ENCODE results near the gene RASA1.
"Not testable (repeated sequence)": the region's sequence is repeated elsewhere in the genome, so short reads cannot be mapped to it uniquely, and the experiment has no call there.

Gene RASA1

DNA sequence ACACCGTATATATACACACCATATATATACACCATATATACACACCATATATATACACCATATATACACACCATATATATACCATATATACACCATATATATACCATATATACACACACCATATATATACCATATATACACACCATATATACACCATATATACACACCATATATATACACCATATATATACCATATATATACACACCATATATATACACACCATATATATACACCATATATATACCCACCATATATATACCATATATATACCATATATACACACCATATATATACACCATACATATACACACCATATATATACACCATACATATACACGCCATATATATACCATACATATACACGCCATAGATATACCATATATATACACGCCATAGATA lies 19.6 kb downstream of the RASA1 start:
- not testable (repeated sequence) for DNase-seq

DNA sequence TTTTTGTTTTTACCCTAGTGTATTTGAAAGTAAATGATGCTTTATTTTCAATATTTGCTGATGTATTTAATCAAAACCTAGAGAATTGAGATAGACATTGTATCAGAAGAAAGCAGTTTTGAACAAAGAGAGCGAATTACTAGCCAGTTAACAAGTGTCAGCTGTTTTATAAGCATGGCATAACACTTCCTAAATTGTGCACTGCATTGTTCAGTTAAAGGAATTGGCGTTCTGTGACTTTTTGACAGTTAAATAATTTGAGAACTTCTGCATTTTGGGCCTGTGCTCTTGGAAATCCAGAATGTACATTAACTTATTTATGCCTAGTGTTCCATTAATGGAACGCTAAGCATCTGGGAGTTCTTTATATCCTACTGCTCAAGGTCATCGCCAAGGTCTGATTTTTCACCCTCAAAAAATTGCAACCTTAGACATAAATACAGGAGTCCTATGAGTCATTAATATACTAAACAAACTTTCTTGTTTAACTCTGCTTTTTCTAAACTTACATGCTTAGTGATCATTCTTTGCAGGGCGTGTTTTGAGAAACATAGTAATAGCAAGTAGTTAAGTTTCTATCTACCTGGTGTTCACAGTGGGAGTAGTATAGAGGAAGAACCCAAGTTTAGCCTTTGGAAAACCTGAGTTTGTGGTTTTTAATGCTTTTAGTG lies 31.1 kb downstream of the RASA1 start:
- no peak for DNase-seq

DNA sequence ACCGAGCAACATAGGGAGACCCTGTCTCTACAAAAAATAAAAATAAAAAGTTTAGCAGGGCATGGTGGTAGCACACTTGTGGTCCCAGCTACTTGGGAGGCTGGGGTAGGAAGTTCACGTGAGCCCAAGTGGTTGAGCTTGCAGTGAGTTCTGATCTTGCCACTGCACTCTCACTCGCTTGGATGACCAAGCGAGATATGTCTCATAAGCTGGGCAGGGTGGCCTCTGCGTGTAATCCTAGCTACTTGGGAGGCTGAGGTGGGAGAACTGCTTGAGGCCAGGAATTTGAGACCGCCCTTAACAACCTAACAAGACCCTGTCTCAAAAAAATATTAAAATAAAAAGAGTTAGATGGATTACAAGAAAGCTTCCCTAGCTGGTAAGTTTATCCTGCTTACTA lies 32.5 kb downstream of the RASA1 start:
- DNase-seq: no peak

DNA sequence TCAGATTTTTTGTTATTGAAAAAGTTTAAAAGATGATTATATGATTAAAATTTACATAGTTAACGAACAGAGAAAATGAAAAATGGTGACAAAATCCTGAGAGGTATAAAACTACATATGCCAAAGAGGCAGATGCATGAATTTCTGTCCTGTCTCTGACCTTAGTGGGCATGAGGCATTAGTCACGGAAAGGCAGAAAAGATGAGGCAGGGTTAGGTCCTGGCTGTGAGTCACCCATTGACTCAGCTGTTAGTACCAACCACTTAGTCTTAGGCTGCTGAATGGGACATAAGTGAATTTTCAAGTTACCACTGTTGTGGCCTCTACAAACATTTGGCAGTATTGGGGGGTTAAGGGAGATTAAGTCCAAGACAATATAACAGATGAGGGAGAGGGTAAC lies 33.1 kb downstream of the RASA1 start:
- peak; percentile 12 for DNase-seq

DNA sequence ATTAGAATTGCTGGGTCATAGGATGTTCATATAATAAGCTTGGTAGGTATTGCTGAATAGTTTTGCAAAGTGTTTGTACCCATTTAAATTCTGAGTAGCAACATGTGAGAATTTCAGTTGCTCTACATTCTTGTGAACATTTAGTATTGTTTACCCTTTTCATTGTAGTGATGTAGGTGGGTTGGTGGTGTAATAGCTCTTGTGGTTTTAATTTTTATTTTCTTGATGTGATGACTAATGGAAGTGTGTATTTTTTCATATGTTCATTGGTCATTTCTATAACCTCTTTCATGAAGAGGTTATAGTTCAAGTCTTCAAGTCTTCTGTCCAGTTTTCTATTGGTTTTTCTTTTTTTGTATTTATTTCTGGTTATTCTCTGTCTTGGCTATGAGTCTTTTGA lies 34.4 kb downstream of the RASA1 start:
- no peak for DNase-seq

DNA sequence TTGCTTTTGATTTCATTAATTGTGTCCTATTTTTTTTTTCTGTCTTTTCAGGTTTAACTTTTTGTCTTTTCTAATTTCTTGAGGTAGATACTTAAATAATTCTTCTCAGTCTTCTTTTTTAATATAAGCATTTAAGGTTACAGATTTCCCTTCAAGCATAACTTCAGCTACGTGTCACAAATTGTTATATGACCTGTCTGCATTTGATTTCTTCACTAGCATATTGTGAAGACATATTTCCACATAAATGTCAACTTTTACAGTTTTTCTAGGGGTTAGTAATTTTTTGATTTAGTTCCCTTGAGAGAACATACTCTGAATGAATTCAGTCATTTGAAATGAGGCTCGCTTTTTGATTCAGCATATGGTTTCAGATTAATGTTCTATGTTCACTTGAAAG lies 35.6 kb downstream of the RASA1 start:
- no peak for DNase-seq

DNA sequence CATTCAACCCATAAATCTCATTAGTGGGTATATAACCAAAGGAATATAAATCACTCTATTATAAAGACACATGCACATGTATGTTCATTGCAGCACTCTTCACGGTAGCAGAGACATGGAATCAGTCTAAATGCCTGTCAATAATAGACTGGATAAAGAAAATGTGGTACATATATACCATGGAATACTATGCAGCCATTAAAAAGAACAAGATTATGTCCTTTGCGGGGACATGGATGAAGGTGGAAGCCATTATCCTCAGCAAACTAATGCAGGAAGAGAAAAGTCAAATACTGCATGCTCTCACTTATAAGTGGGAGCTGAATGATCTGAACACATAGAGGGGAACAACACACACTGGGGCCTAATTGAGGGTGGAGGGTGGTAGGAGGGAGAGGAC lies 38.4 kb downstream of the RASA1 start:
- DNase-seq: not testable (repeated sequence)

DNA sequence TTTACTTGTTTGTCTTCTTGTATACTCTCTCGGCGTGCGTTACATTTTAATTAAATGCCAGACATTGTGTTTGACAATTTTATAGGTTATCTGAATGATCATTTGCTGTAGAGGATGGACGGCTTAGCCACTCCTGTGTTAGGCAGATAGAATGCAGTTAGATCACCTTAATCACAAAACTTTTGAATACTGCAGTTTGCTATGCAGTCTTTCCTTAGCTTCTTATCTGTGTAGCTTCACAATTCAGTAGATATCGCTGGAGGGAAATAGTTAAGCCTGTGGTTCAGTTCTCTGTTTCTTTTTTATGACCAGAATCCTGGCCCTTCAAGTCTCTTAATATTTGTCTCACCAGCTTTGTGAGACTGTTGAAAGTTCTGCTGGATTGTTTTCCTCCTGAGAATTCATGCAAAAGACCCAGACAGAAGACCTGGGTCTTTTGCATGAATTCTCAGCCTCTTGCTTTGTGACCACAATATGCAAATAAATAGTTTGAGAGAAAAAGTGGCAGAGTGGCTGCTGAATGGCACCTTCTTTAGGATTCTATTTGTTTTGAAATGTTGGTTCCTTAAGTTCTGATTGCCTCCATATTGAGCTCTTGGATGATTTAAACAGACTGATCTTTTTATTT lies 40.2 kb downstream of the RASA1 start:
- no peak for DNase-seq

DNA sequence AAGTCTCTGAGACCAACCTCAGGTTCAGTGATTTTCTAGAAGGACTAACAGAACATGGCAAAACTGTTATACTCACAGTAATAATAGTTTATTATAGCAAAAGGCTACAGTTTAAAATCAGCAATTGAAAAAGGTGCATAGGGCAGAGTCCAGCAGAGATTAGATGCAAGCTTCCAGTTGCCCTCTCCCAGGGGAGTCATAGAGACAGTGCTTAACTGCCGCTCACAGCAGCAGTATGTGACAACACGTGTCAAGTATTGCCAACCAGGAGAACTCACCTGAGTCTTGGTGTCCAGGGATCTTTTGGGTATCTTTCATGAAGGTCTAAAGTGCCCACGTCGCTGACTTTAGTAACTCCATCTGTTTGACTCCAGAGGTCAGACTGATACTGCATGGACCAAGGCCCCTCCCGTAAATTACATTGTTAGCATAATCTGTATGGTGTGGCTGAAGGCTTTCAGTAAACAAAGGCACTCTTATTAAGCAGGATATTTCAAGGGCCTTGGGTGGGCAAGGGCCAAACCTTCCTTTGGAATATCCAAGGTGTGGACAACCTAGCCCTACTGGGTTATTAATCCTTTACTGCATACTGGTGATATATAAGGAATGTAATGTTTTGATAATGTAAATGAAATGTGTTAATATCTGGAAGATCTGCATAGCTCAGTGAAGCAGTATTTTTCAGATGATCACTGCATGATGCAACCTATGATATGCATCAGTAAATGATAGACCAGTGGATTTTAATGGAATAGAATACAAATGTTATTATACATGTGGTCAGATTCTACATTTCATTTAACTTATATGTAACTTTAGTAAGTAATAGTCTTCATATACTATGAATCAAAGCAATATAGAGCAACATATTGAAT lies 44.0 kb downstream of the RASA1 start:
- no peak for DNase-seq

DNA sequence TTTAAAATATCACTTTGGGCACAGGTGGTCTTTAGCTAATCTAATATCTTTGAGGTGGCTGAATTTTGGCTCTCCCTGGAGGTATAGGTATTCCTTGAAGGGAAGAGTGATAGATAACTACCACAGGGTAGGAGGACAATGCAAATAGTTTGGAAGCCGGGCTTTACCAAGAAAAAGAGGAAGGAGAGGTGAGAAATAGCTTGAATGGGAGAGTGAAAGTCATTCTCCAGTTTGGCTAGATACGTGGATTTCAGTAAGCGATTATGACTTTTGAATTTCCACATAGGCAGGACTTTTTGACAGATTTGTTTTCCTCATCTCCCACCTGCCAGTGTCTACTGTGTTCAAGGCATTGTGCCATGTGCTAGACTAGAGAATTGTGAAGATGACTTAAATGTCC lies 45.5 kb downstream of the RASA1 start:
- DNase-seq: no peak

DNA sequence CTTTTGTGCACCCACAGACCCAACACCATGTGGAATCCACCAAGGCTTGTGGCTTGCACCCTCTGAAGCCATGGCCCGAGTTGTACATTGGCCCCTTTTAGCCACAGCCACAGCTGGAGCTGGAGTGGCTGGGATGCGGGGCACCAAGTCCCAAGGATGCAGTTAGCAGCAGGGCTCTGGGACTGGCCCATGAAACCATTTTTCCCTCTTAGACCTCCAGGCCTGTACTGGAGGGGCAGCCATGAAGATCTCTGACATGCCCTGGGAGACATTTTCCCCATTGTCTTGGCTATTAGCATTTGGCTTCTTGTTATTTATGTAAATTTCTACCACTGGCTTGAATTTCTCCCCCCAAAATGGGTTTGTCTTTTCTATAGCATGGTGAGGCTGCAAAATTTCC lies 51.8 kb downstream of the RASA1 start:
- no peak for DNase-seq

DNA sequence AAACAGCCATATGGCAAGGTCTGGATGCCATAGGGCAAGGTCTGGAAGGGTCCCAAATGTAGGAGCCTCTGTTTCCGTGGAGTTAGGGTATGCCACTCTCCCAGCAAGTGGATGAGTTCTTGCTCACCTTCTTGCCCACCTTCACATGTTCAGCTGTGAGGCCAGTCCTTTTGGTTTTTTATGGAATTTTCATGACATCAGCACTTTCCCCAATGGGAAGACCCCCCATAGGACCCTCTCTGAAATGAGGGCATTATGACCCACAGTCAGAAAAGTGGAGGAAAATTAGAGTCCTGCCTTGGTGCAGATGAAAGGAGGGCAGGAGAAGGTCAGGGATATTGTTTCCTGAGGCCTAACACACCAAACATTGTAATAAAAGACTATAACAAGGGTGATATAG lies 53.9 kb downstream of the RASA1 start:
- DNase-seq: no peak

DNA sequence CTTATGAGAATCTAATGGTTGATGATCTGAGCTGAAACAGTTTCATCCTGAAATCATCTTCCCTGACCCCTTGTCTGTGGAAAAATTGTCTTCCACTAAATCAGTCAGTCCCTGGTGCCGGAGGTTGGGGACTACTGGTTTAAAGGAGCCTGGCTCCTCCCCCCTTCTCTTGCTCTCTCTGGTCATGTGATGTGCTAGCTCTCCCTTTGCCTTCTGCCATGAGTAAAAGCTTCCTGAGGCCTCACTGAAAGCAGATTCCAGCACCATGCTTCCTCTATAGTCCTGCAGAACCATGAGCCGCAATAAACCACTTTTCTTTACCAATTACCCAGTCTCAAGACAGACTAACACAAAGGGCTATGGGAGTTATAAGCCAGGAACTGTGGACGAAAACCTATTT lies 54.7 kb downstream of the RASA1 start:
- no peak for DNase-seq

DNA sequence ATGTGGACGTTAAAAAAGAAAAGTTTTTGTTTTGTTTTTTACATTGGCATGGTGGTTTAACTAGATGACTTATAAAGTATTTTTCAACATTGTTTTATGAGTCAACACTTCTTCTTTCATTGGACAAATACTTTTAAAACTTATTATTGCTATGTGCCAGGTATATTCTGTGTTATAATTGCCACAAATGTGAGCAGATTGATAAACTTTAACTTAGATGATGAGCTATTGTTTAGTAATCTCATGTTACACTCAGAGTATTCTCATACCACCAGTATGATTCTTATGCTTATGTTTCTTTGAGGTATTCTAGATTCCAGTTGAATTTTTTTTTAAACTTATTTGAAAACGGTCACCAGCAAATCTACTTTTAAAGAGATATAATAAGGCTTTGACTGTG lies 60.3 kb downstream of the RASA1 start:
- no peak for DNase-seq

DNA sequence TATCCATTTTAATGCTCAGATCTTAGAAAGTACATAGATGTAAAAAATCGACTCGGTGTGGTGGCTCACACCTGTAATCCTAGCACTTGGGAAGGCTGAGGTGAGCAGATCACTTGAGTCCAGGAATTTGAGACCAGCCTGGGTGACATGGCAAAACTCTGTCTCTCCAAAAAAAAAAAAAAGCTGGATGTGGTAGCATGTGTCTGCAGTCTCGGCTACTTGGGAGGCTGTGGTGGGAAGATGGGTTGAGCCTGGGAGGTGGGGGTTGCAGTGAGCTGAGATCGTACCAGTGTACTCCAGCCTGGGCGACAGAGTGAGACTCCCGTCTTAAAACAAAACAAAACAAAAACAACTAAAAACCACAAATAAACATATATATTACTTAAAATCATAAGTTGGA lies 61.4 kb downstream of the RASA1 start:
- no peak for DNase-seq

DNA sequence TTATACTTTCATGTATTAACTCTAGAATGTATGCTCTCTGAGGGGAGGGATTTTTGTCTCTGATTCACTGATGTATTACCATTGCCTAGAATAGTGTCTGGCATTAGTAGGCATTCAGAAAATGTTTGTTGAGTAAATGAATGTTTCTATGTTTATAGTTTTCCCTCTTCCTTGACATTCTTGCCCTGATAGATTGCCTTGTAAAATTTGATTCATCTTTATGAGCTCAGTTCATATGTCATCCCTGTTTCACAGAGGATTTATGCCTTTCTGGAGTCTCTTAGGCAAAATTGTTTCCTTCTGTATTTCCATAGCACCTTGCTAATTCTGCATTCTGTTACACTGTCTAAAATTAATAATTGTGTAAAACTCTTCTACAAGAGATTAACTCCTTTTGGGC lies 72.3 kb downstream of the RASA1 start:
- DNase-seq: no peak

DNA sequence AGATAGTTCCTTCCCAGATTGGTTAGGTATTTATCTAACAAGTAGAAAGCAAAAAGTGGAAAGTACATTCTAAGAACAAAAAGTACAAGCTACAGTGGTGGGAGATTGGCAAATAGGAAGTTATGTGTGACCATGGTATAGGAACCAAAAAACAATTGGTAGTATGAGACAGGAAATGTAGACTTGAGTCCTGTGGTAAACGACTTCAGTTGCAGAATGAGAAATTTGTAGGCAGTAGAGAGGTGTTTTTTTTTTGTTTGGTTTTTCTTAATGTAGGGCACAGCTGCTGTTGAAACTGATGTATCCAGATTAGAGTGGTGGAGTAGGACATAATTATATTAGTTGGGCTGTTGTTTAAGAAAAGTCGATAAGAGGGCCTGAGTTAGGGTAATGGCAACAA lies 73.0 kb downstream of the RASA1 start:
- DNase-seq: no peak

DNA sequence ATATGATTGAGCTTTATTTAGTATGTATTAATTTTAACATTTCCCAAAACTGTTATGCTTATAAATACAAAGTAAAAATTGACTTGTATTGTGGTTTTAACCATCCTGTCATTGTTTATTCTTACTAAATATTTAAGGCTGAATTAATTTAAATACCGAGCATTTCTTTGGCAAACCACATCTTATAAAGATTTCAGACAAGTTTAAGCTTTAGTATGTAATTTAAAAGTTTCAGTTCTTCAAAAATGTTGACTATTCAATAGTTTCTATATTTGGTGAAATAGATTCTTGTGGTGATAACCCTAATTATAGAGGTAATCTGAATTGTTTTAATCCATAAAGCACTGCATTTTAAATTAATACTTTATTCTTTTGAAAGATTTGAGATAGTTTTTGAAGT lies 79.6 kb downstream of the RASA1 start:
- no peak for DNase-seq

DNA sequence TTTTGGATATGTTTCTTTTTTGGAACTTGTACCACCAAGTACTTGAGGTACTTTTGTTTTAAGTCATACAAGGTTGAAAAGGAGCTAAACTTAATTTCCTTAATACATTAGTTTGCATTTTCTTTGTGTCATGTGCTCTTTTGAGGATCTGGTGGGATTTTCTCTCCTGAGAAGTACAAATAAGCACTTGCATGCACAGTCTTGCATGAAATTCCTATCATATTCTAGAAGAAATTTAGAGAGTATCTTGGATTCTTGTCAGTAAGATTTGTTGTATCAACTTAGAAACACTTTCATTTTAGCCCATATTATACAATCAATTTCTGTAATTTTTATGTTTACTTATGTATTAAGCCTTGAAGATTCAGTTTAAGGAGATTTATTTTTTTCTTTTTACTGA lies 80.2 kb downstream of the RASA1 start:
- no peak for DNase-seq

DNA sequence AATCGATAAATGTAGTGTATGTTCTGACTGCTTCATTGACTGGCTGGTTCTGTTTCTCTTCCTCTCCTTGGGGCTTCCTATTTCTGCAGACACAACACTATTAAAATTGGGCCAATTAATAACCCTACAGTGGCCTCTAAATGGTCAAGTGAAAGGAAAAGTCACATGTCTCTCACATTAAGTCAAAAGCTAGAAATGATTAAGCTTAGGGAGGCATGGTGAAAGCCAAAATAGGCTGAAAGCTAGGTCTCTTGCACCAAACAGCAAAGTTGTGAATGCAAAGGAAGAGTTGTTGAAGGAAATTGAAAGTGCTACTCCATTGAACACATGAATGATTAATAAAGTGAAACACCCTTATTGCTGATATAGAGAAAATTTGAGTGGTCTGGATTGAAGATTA lies 86.8 kb downstream of the RASA1 start:
- DNase-seq: no peak

DNA sequence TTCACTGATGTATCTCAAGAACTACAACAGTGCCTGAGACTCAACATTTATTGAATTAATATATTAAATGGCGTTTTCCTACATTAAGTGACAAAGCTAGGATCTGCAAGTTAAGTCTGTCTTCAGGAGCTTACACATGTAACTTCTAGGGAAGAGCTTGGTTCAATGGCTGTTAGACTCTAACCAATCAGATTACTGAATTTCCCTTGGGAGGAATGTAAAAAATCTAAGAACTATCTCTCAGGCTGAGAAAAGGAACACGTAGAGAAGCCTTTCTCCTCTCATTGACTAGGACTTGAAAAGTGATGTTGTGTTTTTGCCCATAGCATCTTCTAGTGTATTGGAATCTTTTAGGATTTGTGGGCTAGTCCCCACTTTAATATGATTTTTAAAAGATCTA lies 91.4 kb downstream of the RASA1 start:
- DNase-seq: no peak

DNA sequence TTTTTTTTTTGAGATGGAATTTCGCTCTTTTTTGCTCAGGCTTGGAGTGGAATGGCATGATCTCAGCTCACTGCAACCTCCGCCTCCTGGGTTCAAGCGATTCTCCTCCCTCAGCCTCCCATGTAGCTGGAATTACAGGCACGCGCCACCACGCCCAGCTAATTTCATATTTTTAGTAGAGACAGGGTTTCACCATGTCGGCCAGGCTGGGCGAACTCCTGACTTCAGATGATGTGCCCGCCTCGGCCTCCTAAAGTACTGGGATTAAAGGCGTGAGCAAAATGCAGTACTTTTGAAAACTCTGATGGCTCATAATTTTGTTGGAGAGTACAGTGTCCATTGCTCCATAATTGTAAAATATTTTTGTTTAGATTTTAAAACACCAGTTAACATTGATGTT lies 92.4 kb downstream of the RASA1 start:
- no peak for DNase-seq

DNA sequence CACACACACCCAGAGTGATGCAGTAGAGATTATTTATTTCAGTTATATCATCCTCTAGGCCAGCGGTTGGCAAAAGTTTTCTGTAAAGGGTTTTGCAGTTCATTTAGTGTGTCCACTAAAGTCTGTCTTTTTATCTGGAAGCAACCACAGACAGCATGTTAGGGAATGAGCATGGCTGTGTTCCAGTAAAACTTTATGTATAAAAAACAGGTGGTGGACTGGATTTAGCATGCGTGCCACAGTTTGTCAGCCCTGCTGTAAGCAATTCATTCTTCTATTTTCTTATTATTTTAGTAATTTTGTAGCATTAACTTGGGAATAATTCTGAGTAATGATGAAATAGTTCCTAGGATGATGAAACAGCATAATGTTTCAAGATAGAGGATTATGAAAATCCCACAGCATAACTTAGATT lies 93.4 kb downstream of the RASA1 start:
- DNase-seq: no peak

DNA sequence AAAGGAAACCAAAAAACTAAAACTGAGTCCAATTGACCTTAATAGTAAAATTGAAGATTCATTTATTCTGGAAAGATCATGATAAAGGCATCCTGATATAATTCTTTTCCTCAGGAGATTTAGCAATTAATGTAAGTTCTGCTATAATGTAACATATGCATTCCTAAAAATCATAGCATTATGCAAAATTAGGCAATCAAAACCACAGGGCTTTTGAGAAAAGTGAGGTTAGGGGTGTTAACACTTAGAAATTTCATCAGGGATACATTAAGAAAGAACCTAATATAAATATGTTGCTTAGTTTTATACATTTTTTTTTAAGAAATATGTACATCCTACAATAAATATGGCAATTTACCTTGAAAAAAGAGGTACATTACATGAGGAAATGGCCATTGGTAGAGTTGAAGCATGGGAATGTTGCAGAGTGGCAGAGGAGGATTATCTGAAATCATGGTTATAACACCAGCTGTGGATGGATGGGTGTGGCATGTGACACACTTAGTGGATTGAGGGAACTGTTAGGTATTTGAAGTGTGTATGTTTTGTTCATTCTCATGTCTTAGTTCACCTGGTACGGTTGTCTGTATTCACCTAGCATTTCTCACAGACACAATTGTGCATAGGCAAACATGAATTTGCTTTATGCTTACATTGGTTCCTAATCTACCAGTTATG lies 94.0 kb downstream of the RASA1 start:
- DNase-seq: no peak

Measured in stimulated activated CD4-positive, alpha-beta T cell treated with anti-CD3 and anti-CD28 coated beads, Interleukin-12 subunit alpha, Interleukin-12 subunit beta, amount 100 ng/mL, for 4 hours (primary cell).